Fibroblast of skin of left quadriceps (primary cell): ENCODE data around the gene GPM6B.
A peak's percentile ranks its signal among the peaks of the same experiment; 100 is the strongest.

Experiments
- DNase-seq, 2 experiments: peaks; one replicate each; pipeline ENCODE4 v3.0.0-alpha.2; 2013; ENCODE audit warnings: low read depth in 2 of 2

Gene GPM6B

GRCh38 chrX:13825178-13825762, 8.4 kb upstream of the GPM6B start:
- DNase-seq = no peak

GRCh38 chrX:13824746-13825145, 7.9 kb upstream of the GPM6B start:
- DNase-seq = no peak

GRCh38 chrX:13821738-13822137, 4.8 kb upstream of the GPM6B start:
- DNase-seq = no peak

- no peak for DNase-seq
These were observed 717 bp downstream of the GPM6B start for GRCh38 chrX:13816176-13816575.

GRCh38 chrX:13815664-13816063, 1.2 kb downstream of the GPM6B start:
- DNase-seq = no peak

GRCh38 chrX:13808865-13809264, 8.0 kb downstream of the GPM6B start:
- DNase-seq = peak; percentile 7 to 15

GRCh38 chrX:13808293-13808692, 8.6 kb downstream of the GPM6B start:
- DNase-seq = no peak

GRCh38 chrX:13805241-13805640, 11.7 kb downstream of the GPM6B start:
- DNase-seq = no peak

- no peak for DNase-seq
These were observed 13.8 kb downstream of the GPM6B start for GRCh38 chrX:13803116-13803515.

GRCh38 chrX:13798184-13798583, 18.7 kb downstream of the GPM6B start:
- DNase-seq = no peak

GRCh38 chrX:13797512-13797911, 19.4 kb downstream of the GPM6B start:
- DNase-seq = no peak

- no peak for DNase-seq
These were observed 22.5 kb downstream of the GPM6B start for GRCh38 chrX:13794417-13794816.

- no peak for DNase-seq
These were observed 23.0 kb downstream of the GPM6B start for GRCh38 chrX:13793897-13794296.

- DNase-seq = no peak
These were observed 25.3 kb downstream of the GPM6B start for GRCh38 chrX:13791559-13791958.

GRCh38 chrX:13791145-13791544, 25.7 kb downstream of the GPM6B start:
- DNase-seq = no peak

GRCh38 chrX:13790206-13791131, 26.4 kb downstream of the GPM6B start:
- DNase-seq = no peak

- no peak for DNase-seq
These were observed 30.8 kb downstream of the GPM6B start for GRCh38 chrX:13786048-13786447.

GRCh38 chrX:13780868-13781427, 35.9 kb downstream of the GPM6B start:
- no peak for DNase-seq

GRCh38 chrX:13778916-13779315, 38.0 kb downstream of the GPM6B start:
- DNase-seq = peak in 1 of 2 experiments; percentile 4

- no peak for DNase-seq
These were observed 40.5 kb downstream of the GPM6B start for GRCh38 chrX:13776387-13776786.

- no peak for DNase-seq
These were observed 41.1 kb downstream of the GPM6B start for GRCh38 chrX:13775837-13776236.

GRCh38 chrX:13774696-13775095, 42.2 kb downstream of the GPM6B start:
- DNase-seq = no peak

GRCh38 chrX:13770013-13770535, 46.8 kb downstream of the GPM6B start:
- DNase-seq = no peak
